HG03139 (cell line): ENCODE measurements around the gene MIB2.

Experiments used
- ATAC-seq: cut with Tn5 transposase; IDR thresholded peaks from one replicate; pipeline ENCODE4 v1.9.1; 2021; ENCODE audit not compliant: unreplicated experiment

Gene MIB2

GRCh38 chr1:1598051-1598719, 17.1 kb upstream of the MIB2 start:
- ATAC-seq: no peak

DNA sequence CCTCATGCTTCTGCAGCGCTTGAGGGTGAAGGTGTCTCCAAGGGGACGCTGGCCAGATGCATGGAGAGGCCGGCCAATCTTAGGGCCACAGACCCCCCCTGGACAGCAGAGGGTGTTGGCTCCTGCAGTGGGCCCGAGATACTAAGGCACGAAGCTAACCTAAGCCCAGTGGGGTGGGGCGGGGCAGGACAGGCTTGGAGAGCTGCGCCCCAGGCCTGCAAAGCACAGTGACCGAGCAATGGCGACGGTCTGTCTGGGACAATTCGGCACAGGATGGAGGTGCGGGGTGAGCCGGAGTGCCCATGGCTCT, 16.6 kb upstream of the MIB2 start:
- no peak for ATAC-seq

DNA sequence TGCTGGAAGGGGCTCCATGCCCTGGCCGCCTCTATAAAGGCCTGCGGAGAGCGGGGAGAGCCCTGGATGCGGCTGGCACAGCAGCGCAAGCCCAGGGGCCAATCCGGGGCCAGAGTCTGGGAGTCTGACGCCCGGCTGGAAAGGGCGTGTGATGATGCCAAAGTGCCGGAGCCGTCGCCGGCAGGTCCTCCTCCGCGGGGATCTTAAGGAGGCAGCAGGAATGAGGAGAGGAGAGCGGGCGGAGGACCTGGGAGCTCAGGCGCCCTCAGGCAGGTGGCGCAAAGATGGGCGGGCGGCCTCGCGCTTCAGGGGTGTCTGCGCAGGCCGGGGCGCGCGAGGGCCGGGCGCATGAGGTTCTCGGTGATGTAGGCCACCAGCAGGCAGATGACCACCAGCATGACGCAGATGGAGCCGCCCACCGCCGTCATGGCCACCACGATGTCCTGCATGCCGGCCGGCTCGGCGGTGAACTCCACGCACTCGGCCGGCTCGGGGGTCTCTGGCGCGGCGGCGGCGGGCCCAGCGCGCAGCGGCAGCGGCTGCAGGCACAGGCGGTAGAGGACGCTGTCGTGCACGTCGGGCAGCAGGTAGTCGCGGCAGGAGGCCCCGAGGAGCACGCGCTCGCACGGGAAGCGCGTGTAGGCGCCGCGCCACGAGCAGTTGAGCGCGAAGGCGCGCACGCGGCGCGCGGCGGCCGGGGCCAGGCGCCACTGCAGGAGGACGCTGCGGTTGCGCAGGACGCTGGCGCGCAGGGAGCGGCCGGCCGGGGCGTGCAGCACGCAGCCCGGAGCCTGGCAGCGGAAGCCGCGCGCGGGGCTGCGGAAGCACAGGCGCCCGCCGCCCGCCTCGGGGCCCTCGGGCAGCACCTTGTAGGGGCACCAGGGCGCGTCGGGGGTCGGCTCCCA, 16.0 kb upstream of the MIB2 start:
- no peak for ATAC-seq

GRCh38 chr1:1599935-1600860, 15.1 kb upstream of the MIB2 start, which contains the start of gene FNDC10:
Gene FNDC10, minus strand, starts transcription at chr1:1600135. Its CDS starts 120 bp downstream, at chr1:1600015.
- no peak for ATAC-seq

DNA sequence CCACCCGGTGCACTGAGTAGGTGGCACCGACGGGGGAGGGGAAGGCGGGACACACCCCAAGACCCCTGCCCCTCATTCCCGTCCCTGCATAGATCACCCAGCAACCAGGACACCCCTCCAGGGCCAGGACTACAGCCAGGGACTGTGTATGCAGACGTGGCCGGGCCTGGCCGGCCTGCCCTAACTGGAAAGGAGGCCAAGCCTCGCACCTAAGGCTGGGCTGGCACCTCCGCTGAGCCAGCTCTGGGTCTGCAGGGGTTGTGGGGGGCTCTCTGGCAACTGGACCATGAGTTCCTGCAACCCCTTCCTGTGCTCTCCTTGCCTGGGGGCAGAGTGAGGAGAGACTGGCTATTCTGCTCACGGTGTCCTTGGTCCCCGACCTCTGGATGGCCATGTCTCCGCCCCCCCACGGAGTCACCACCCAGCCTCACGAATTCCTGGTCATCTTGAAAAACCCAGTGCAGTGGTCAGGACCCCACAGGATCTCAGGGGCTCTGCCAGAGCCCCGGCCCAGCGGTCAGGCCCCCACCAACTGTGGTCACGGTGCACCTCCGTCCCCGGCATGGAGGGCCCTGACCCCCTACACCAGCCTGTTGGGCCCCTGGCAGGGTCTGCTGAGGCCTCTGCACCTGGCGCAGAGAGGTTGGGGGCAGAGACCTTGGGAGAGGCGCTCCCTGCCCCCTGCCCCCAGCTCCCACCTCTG, 14.3 kb upstream of the MIB2 start:
- no peak for ATAC-seq

- ATAC-seq: no peak
Measured at GRCh38 chr1:1601564-1602303, 13.6 kb upstream of the MIB2 start.

DNA sequence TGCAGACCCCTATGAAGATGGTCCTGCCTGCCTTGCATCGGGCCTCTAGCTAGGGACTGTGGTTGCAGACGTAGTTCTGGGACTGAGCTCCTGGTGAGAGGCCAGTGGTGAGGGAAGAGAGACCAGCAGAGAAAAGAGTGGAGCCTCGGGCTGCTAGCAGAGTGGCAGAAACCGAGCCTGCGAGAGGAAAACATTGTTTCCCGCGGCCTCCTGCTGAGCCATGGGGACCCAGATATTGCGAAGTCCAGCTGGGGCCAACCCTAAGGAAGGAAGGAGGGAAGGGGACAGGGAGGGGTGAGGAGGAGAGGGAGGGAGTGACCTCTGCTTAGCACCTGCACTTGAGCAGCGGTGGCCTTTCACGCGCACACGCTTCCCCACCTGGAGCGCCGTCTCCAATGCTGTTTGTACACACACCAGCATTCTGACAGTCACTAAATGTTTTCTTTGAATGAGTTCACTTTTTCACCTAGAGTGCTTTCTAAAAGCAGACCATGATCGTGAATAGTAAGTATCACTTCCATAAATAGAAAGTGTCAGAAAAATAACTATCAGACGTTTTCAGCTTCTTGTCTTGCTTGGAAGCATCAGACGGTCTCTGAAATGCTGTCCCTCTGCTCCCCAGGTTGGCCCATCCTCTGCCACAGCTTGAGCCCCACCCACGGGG, 12.9 kb upstream of the MIB2 start:
- no peak for ATAC-seq

- ATAC-seq: no peak
Measured at GRCh38 chr1:1602968-1603506, 12.3 kb upstream of the MIB2 start.

GRCh38 chr1:1603671-1604373, 11.5 kb upstream of the MIB2 start:
- no peak for ATAC-seq

DNA sequence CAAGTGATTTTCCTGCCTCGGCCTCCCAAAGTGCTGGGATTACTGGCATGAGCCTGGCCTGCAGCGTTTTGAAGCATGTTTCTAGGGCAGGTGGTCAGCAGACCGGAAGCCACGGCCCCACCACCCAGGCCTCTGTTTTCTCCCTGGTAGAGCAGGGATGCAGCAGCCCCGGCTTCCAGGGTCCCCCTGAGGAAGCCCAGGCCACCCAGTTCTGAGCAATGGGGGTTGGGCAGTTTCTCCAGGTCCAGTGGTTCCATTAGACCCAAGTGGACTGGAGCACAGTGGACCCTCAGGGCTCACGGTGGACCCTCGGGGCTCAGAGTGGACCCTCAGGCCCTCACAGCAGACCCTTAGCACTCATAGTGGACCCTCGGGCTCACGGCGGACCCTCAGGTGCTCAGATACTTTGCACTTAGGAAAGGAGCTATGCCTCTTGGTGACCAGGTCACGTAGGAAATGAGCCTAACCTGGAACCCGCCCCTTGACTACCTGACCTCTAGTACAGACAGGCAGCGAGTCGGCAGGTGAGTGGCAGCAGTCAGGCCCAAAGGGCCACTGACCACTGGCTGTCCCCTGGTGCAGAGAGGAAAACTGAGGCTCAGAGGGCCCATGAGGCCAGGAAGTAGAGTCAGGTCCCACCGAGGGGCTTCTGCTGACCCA, 10.8 kb upstream of the MIB2 start:
- ATAC-seq: no peak

DNA sequence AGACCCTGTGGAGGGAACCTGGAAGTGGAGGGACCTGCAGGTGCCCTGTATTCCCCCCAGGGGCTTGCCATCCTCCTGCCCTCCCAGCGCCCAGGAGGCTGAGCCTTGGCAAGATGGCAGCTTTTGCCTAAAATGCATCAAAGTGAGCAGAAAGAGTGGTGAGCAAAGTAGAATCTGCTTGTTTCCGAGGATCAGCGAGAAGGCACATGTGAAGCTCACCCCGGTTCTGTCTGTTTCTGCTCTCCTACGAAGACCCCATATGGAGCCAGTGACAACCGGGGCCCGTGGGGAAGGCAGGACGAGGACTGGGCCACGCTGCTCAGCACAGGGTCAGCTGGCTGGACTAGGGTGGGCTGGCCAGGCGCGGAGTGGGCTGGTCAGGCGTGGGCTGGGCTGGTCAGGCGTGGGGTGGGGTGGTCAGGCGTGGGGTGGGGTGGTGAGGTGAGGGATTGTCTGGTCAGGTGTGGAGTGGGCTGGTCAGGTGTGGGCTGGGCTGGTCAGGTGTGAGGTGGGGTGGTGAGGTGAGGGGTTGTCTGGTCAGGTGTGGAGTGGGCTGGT, 10.2 kb upstream of the MIB2 start:
- ATAC-seq: no peak

DNA sequence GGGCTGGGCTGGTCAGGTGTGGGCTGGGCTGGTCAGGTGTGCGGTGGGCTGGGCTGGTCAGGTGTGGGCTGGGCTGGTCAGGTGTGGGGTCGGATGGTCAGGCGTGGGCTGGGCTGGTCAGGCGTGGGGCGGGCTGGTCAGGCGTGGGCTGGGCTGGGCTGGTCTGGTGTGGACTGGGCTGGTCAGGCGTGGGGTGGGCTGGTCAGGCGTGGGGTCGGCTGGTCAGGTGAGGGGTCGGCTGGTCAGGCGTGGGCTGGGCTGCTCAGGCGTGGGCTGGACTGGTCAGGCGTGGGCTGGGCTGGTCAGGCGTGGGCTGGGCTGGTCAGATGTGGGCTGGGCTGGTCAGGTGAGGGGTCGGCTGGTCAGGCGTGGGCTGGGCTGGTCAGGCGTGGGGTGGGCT, 9.6 kb upstream of the MIB2 start:
- no peak for ATAC-seq

DNA sequence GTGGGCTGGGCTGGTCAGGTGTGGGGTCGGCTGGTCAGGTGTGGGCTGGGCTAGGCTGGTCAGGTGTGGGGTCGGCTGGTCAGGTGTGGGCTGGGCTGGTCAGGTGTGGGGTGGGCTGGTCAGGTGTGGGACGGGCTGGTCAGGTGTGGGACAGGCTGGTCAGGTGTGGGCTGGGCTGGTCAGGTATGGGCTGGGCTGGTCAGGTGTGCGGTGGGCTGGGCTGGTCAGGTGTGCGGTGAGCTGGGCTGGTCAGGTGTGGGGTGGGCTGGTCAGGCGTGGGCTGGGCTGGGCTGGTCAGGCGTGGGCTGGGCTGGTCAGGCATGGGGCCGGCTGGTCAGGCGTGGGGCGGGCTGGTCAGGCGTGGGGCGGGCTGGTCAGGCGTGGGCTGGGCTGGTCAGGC, 9.1 kb upstream of the MIB2 start:
- no peak for ATAC-seq

- no peak for ATAC-seq
Measured at GRCh38 chr1:1609822-1610485, 5.3 kb upstream of the MIB2 start.

GRCh38 chr1:1610796-1611195, 4.5 kb upstream of the MIB2 start:
- ATAC-seq: no peak

DNA sequence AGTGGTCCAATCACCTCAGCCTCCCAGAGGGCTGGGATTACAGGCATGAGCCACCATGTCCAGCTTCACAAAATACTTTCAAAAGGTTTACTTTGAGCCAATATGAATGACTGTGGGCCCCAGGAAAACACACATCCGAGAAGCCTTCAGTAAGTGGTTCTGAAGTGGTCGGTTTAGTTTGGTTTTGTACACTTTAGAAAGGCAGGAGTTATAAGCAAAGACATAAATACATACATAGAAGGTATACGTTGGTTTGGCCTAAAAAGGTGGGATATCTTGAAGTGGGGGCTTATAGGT, 3.2 kb upstream of the MIB2 start:
- no peak for ATAC-seq

- no peak for ATAC-seq
Measured at GRCh38 chr1:1613509-1614082, 1.7 kb upstream of the MIB2 start.
